Kidney tubule cell (primary cell): Measurements from ENCODE around the gene LDB3.
A peak's percentile ranks its signal among the peaks of the same experiment; 100 is the strongest.

Experiments used
- DNase-seq: peaks from one replicate; pipeline ENCODE4 v3.0.0-alpha.2; 2018; ENCODE audit warnings: low spot score

Gene LDB3

GRCh38 chr10:86707505-86707904 is 39.2 kb downstream of the LDB3 start:
- no peak for DNase-seq

DNA sequence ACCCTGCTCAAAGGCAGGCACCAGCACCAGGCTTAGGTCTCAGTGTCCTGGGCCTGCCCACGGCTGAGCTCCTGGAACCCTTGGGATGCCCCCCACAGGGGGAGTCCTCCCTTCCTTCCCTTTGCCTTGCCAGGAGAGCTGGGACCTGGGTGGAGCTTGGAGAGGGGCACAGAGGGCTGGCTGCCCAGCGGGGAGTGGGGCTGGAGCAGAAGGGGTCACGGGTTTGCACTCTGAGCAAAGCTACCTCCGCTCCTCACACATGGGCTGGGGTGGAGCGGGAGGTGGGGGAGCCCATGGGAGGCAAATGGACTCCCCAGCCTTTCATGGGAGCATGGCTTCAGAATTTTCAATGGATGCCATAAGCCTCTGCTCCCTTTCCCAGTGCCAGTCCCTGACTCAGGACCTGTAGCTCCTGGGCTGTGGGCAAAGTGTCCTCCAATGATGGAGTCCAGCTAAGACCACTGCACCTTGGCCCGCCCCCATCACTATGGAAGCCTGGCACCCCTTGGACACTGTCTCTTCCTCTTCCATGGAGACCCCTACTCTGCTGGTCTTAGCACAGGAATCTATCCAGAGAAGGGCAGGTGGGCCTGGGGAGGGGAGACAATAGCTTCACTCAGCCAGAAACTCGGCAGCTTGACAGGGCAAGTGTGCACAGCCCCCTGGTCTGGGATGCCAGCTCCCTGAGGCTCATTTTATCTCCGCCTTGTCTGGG is 39.9 kb downstream of the LDB3 start:
- no peak for DNase-seq

DNA sequence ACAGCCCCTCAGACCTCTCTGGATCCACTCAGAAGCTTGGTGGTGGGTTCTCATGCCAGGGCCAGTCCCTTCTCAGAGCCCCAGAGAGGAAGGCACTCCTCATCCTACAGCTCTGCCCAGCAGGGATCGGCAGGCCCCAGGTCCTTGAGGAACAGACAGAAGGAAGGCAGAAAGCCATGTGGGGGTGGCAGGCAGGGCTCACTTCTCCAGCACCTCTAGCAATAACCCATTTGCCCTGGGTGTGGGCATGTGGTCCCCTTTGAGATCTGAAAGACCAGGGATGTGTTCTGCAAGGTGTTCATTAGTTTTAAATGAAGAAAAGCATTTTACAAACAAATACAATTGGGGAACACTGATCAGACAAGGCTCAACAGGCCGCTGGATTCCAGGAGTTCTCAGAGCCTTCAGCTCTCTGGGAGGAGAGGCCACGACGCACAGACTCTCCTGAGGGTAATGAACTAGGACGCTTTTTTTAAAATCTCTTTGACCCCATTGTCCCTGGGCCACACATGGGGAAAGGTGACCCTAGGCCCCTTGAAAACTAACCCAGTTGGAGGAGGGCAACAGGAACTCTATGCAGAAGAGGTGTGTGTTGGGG is 40.6 kb downstream of the LDB3 start:
- DNase-seq: no peak

- DNase-seq: no peak
Observed at GRCh38 chr10:86709396-86710185, 41.3 kb downstream of the LDB3 start.

- DNase-seq: peak; percentile 92
Observed at GRCh38 chr10:86710987-86711512, 42.7 kb downstream of the LDB3 start.

DNA sequence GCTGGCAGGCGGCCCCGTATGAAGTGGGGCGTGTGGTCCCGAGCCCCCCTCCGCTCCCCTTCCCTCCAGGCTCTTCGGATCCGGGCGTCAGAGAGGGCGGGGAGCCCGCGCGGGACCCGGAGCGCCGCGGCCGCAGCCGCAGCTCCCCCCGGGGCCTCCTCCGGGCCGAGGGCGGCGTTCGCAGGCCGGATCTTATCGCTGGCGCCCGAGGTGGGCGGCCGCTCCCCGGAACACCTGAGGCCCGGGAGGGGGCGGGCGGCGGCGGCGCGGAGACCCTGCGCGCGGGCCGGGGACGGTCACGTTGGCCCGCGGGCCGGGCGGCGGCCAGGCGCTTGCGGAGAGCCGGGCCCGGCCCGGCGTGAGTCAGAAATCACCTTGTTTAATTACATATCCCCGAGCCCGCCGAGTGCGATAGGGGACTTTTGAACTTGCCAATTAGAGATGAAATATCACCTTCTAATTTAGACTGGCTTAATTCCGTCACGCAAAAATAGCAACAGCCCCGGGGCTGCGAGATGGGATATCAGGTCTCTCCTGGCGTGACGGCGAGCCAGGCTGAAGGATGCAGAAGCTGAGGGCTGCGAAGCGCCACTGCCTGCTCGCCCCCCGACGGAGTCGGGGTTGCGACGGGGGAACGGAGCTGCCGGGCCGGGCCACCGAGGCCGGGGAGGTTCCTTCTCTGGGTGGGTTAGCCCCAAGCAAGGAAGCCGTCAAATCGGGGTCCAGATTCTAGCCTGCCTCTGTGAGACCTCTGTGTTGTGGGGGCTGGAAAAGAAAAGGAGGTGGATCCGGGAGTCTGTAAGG is 43.4 kb downstream of the LDB3 start:
- peak; percentile 61 for DNase-seq

GRCh38 chr10:86712317-86712707 is 44.0 kb downstream of the LDB3 start:
- no peak for DNase-seq

DNA sequence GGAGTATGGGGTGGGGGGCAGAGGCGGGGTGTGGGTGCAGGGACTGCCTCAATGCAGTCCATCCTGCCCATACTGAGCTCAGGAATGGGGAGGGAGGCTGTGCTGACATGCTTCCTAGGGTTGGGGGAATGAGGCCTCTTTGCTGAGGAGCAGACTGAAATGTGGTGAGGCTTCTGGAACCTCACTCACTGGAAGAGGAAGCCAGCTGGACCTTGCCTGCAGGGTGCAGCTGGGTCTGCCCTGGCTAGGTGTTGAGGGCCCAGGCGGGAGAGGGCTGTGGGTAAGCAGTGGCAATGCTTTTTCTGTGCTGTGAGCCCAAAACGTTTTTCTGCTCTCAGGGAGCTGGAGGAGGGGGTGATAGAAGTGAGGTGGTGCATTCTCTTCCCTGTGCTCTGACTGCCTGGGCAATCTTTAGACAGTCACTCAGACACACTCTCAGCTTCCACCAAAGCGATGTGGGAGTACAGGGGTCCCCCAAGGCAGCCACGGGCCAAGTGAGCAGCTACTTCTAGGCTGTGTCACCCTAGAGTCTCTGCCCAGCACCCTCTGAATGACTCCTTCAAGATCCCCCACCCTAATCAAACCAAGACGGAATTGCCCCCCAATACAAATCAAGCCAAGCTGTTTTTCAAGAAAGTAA is 47.0 kb downstream of the LDB3 start:
- DNase-seq: no peak

- DNase-seq: no peak
Observed at GRCh38 chr10:86715836-86716235, 47.5 kb downstream of the LDB3 start.

DNA sequence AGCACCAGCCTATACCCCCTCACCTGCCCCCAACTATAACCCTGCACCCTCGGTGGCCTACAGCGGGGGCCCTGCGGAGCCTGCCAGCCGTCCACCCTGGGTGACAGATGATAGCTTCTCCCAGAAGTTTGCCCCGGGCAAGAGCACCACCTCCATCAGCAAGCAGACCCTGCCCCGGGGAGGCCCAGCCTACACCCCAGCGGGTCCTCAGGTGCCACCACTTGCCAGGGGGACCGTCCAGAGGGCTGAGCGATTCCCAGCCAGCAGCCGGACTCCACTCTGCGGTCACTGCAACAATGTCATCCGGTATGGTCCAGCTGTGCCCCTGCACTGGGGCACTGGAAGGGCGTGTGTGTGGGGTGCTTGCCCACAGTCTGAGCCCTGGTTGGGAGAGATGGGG is 48.2 kb downstream of the LDB3 start:
- DNase-seq: no peak

DNA sequence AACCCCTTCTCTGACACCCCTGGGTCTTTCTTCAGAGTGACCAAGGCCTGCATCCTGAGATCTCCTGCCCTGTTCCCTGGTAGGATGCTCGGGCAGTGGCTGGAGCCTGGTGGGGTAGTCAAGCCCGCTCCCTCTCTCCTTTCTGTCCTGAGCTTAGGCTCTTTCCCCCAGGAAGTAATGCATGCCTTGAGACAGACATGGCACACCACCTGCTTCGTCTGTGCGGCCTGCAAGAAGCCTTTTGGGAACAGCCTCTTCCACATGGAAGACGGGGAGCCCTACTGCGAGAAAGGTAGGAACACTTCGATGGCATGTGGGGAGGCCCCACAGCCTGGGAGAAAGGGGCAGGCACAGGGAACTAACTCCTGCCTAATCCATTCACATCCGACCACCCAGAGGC is 50.2 kb downstream of the LDB3 start:
- no peak for DNase-seq

DNA sequence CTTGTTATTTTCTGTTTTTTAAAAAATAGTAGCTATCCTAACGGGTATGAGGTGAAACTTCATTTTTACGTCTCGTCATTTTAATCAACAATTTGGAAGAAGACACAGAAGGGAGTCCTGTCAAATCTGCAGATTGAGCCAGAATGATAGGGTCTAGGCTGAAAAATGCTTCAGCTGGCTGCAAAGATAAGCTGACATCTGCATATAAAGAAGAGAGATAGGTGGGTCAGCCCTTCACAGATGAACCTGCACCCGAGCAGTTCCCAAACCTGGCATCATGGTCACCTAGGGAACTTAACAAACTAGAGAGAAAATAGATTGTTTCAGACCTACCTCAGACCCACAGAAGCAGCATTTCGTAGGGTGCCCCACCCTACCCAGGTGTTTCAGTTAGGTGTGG is 52.9 kb downstream of the LDB3 start:
- DNase-seq: no peak

DNA sequence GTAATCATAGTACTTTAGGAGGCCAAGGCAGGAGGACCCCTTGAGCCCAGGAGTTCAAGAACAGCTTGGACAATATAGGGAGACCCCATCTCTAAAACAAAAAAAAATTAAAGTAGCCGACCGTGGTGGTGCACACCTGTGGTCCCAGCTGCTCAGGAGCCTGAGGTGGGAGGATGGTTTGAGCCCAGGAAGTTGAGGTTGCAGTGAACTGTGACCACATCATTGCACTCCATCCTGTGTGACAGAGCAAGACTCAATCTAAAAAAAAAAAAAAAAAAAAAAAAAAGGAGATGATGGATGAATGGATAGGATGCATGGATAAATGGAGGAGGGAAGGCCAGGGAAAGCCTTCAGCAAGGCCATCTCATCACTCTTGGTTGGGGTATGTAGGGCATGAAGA is 54.7 kb downstream of the LDB3 start:
- DNase-seq: no peak

DNA sequence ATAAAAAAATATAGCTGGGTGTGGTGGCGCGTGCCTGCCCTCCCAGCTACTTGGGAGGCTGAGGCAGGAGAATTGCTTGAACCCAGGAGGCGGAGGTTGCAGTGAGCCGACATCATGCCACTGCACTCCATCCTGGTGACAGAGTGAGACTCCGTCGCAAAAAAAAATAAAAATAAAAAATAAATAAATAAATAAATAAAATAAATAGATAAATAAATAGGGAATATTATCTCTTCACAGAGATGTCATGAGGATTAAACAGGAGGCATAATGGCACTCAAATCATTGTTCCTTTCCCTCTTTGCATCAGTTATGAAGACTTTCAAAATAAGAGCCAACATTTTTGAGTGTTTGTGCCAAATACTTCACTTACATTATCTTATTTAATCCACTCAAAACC is 56.1 kb downstream of the LDB3 start:
- no peak for DNase-seq

GRCh38 chr10:86725980-86726676 is 57.8 kb downstream of the LDB3 start:
- no peak for DNase-seq

- DNase-seq: no peak
Observed at GRCh38 chr10:86726677-86726999, 58.3 kb downstream of the LDB3 start.

DNA sequence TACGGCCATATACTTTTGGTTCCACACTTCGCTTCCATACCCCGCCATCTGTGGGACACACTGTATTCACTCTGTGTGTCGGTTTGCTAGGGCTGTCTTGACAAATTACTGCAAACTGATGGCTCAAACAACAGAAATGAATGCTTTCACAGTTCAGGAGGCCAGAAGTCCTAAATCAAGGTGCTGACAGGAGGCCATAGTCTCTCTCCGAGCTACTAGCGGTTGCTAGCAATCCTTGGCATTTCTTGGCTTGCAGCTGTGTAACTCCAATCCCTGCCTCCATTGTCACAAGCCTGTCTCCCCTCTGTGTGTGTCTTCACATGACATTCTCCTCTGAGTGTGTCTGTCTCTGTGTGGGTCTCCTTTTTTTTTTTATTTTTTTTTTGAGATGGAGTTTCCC is 59.2 kb downstream of the LDB3 start:
- no peak for DNase-seq

DNA sequence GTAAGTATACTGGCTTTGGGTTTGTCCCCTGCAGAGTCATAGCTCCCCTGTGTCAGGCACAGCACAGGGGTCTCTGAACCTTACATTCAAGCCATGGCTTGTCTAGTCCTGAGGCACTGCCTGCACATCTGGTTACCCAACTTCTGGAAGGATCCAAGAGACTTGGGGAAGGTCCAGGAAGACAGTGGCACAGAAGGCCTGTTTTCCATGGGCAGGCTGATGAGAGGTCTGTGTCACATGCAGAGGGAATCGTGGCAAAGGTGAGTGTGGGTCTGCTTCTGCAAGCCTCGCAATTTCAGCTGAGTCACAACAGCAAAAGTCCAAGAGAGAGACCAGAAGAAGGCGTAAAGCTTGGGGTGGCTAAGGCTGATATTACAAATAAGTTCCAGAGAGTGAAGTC is 59.7 kb downstream of the LDB3 start:
- no peak for DNase-seq

DNA sequence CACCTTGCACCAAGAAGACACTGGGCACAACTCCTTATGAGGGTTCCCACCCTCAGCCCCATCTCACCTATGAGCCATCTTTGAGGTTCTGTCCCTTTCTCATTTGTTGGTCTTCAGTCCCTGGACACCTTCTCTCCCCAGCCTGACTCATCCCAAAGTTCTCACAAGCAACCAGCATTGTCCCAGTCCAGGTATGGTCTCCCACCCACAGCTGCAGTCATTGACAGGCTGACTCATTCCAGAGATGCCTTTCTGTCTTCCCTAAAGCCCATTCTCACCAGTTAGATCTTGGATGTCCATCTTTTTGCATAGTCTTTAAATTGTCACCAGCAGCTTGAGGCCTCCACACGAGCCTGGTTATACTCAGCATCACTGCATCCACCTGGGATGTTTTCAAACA is 61.4 kb downstream of the LDB3 start:
- DNase-seq: peak; percentile 33

GRCh38 chr10:86730227-86730626 is 61.9 kb downstream of the LDB3 start:
- DNase-seq: peak; percentile 26

DNA sequence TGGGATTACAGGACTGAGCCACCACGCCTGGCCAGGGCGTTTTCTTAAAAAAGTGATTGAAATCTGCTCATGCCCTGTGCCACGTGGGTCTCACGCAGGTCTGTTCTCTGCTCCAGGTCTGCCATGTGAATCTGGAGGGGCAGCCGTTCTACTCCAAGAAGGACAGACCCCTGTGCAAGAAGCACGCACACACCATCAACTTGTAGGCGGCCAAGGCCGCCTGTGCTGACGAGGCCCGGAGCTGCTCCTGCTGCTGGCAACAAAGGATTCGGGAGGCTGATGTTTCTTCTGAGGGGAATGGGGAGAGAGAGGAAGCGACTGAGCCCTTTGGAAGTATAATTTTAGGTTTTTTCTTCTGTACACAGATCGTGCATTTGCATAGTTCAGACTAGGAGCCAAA is 64.5 kb downstream of the LDB3 start:
- no peak for DNase-seq
